ENCODE results near the gene INSR.

INSR gene

GRCh38 chr19:7125221-7125620, 169.0 kb downstream of the INSR start:
- H3K79me2 ChIP-seq (ENCODE audit: insufficient read depth, low read length), result no peaks in the 10 kb centered on the region
- H3K27ac ChIP-seq (ENCODE audit: low read length), result no peak overlapping the region
- H3K4me3 ChIP-seq (ENCODE audit: low read depth in 1 of 2, low read length in 2 of 2), result no peak overlapping the region
- no peak for TF ChIP-seq CTCF (IDR thresholded peaks at IDR 0.05; ENCODE audit: borderline replicate concordance, extremely low read depth, low read length, poor library complexity, severe bottlenecking)
- TF ChIP-seq EZH2 (IDR thresholded peaks at IDR 0.05; ENCODE audit: borderline replicate concordance, low read depth, low read length, severe bottlenecking), result no peak
- DNase-seq (no peak), ATAC-seq (ENCODE audit: insufficient read depth, low read depth) (no peak)
- peaks cover 5% of the 10 kb centered on the region for H3K9me3 ChIP-seq (ENCODE audit: insufficient read depth, low read length, severe bottlenecking)
- H3K4me1 ChIP-seq (ENCODE audit: insufficient read depth, low read length), result no peaks in the 10 kb centered on the region
- H4K20me1 ChIP-seq (ENCODE audit: insufficient read depth, low read length), result no peaks in the 10 kb centered on the region
- peaks cover 46% of the 10 kb centered on the region for H3K36me3 ChIP-seq (ENCODE audit: insufficient read depth, low read length)
- no peaks in the 10 kb centered on the region for H3K27me3 ChIP-seq (ENCODE audit: insufficient read depth, low read length, poor library complexity)
- no peak overlapping the region for H2AFZ ChIP-seq (ENCODE audit: low read depth, low read length)
- H3K9ac ChIP-seq (ENCODE audit: low read depth, low read length), result no peak overlapping the region
- H3K4me2 ChIP-seq (ENCODE audit: insufficient read depth, low read length), result no peak overlapping the region

- Histone ChIP-seq H3K4me2 (ENCODE audit: insufficient read depth, low read length) (no peak overlapping the region), H3K36me3 (ENCODE audit: insufficient read depth, low read length) (peaks cover 45% of the 10 kb centered on the region), H3K9ac (ENCODE audit: low read depth, low read length) (no peak overlapping the region), H4K20me1 (ENCODE audit: insufficient read depth, low read length) (no peaks in the 10 kb centered on the region), H3K79me2 (ENCODE audit: insufficient read depth, low read length) (no peaks in the 10 kb centered on the region), H3K4me3 (ENCODE audit: low read depth in 1 of 2, low read length in 2 of 2) (no peak overlapping the region), H2AFZ (ENCODE audit: low read depth, low read length) (no peak overlapping the region), H3K4me1 (ENCODE audit: insufficient read depth, low read length) (no peaks in the 10 kb centered on the region), H3K27ac (ENCODE audit: low read length) (no peak overlapping the region; the same call in 1 of the 2 replicates), H3K9me3 (ENCODE audit: insufficient read depth, low read length, severe bottlenecking) (peaks cover 5% of the 10 kb centered on the region), H3K27me3 (ENCODE audit: insufficient read depth, low read length, poor library complexity) (no peaks in the 10 kb centered on the region)
- DNase-seq, result no peak
- TF ChIP-seq EZH2 (IDR thresholded peaks at IDR 0.05; ENCODE audit: borderline replicate concordance, low read depth, low read length, severe bottlenecking) (no peak), CTCF (IDR thresholded peaks at IDR 0.05; ENCODE audit: borderline replicate concordance, extremely low read depth, low read length, poor library complexity, severe bottlenecking) (no peak)
- ATAC-seq (ENCODE audit: insufficient read depth, low read depth), result no peak
These were observed 169.4 kb downstream of the INSR start for GRCh38 chr19:7124782-7125181.

GRCh38 chr19:7122701-7123100, 171.5 kb downstream of the INSR start:
- H3K27ac ChIP-seq (ENCODE audit: low read length), result no peak overlapping the region
- H4K20me1 ChIP-seq (ENCODE audit: insufficient read depth, low read length), result no peaks in the 10 kb centered on the region
- no peaks in the 10 kb centered on the region for H3K4me1 ChIP-seq (ENCODE audit: insufficient read depth, low read length)
- H3K9ac ChIP-seq (ENCODE audit: low read depth, low read length), result no peak overlapping the region
- DNase-seq (no peak), ATAC-seq (ENCODE audit: insufficient read depth, low read depth) (no peak)
- no peak overlapping the region for H2AFZ ChIP-seq (ENCODE audit: low read depth, low read length)
- no peak overlapping the region for H3K4me2 ChIP-seq (ENCODE audit: insufficient read depth, low read length)
- peaks cover 54% of the 10 kb centered on the region for H3K36me3 ChIP-seq (ENCODE audit: insufficient read depth, low read length)
- H3K9me3 ChIP-seq (ENCODE audit: insufficient read depth, low read length, severe bottlenecking), result peaks cover 5% of the 10 kb centered on the region
- no peaks in the 10 kb centered on the region for H3K79me2 ChIP-seq (ENCODE audit: insufficient read depth, low read length)
- no peaks in the 10 kb centered on the region for H3K27me3 ChIP-seq (ENCODE audit: insufficient read depth, low read length, poor library complexity)
- TF ChIP-seq EZH2 (IDR thresholded peaks at IDR 0.05; ENCODE audit: borderline replicate concordance, low read depth, low read length, severe bottlenecking) (no peak), CTCF (IDR thresholded peaks at IDR 0.05; ENCODE audit: borderline replicate concordance, extremely low read depth, low read length, poor library complexity, severe bottlenecking) (no peak)
- no peak overlapping the region for H3K4me3 ChIP-seq (ENCODE audit: low read depth in 1 of 2, low read length in 2 of 2)

- no peaks in the 10 kb centered on the region for H3K79me2 ChIP-seq (ENCODE audit: insufficient read depth, low read length)
- H4K20me1 ChIP-seq (ENCODE audit: insufficient read depth, low read length), result no peaks in the 10 kb centered on the region
- H3K27me3 ChIP-seq (ENCODE audit: insufficient read depth, low read length, poor library complexity), result no peaks in the 10 kb centered on the region
- H3K4me1 ChIP-seq (ENCODE audit: insufficient read depth, low read length), result no peaks in the 10 kb centered on the region
- no peak overlapping the region for H3K27ac ChIP-seq (ENCODE audit: low read length)
- TF ChIP-seq CTCF (IDR thresholded peaks at IDR 0.05; ENCODE audit: borderline replicate concordance, extremely low read depth, low read length, poor library complexity, severe bottlenecking) (no peak), EZH2 (IDR thresholded peaks at IDR 0.05; ENCODE audit: borderline replicate concordance, low read depth, low read length, severe bottlenecking) (no peak)
- ATAC-seq (ENCODE audit: insufficient read depth, low read depth) (no peak), DNase-seq (no peak)
- no peak overlapping the region for H3K4me3 ChIP-seq (ENCODE audit: low read depth in 1 of 2, low read length in 2 of 2)
- no peak overlapping the region for H3K4me2 ChIP-seq (ENCODE audit: insufficient read depth, low read length)
- H3K9ac ChIP-seq (ENCODE audit: low read depth, low read length), result no peak overlapping the region
- H2AFZ ChIP-seq (ENCODE audit: low read depth, low read length), result no peak overlapping the region
- H3K9me3 ChIP-seq (ENCODE audit: insufficient read depth, low read length, severe bottlenecking), result no peaks in the 10 kb centered on the region
- peaks cover 47% of the 10 kb centered on the region for H3K36me3 ChIP-seq (ENCODE audit: insufficient read depth, low read length)
These were observed 173.7 kb downstream of the INSR start for GRCh38 chr19:7120499-7120898.

Measured in DND-41 (cell line).